ENCODE data around the gene COASY.
A peak's percentile ranks its signal among the peaks of the same experiment; 100 is the strongest.

COASY gene

GRCh38 chr17:42560246-42560645 is 1.7 kb upstream of the COASY start:
- H3K4me1 ChIP-seq (ENCODE audit: control insufficient read depth, insufficient read depth, low read length), result peaks cover 42% of the 10 kb centered on the region

GRCh38 chr17:42562388-42563142 is 617 bp downstream of the COASY start:
- Histone ChIP-seq H3K4me3 (ENCODE audit: low read length) (peak overlapping the region; percentile 53), H3K36me3 (ENCODE audit: control insufficient read depth, insufficient read depth, low read length) (peaks cover 9% of the 10 kb centered on the region), H3K27me3 (ENCODE audit: control insufficient read depth, insufficient read depth, low read length) (no peaks in the 10 kb centered on the region), H3K9ac (ENCODE audit: low read length) (peak overlapping the region; percentile 84), H3K4me1 (ENCODE audit: control insufficient read depth, insufficient read depth, low read length) (peaks cover 47% of the 10 kb centered on the region), H3K9me3 (ENCODE audit: control insufficient read depth, low read length) (no peaks in the 10 kb centered on the region)

More at GRCh38 chr17:42560246-42560645, 1.7 kb upstream of the COASY start:
- H3K9ac ChIP-seq (ENCODE audit: low read length), result peak overlapping the region; percentile 15
- no peak overlapping the region for H3K4me3 ChIP-seq (ENCODE audit: low read length)
- H3K9me3 ChIP-seq (ENCODE audit: control insufficient read depth, low read length), result no peaks in the 10 kb centered on the region
- H3K27me3 ChIP-seq (ENCODE audit: control insufficient read depth, insufficient read depth, low read length), result no peaks in the 10 kb centered on the region
- peaks cover 9% of the 10 kb centered on the region for H3K36me3 ChIP-seq (ENCODE audit: control insufficient read depth, insufficient read depth, low read length)

- H3K9me3 ChIP-seq (ENCODE audit: control insufficient read depth, low read length), result no peaks in the 10 kb centered on the region
- peak overlapping the region; percentile 53 for H3K4me3 ChIP-seq (ENCODE audit: low read length)
- peak overlapping the region; percentile 84 for H3K9ac ChIP-seq (ENCODE audit: low read length)
- peaks cover 9% of the 10 kb centered on the region for H3K36me3 ChIP-seq (ENCODE audit: control insufficient read depth, insufficient read depth, low read length)
- H3K4me1 ChIP-seq (ENCODE audit: control insufficient read depth, insufficient read depth, low read length), result peaks cover 52% of the 10 kb centered on the region
- no peaks in the 10 kb centered on the region for H3K27me3 ChIP-seq (ENCODE audit: control insufficient read depth, insufficient read depth, low read length)
Observed at GRCh38 chr17:42563143-42563509, 1.2 kb downstream of the COASY start.

GRCh38 chr17:42563543-42563942 is 1.6 kb downstream of the COASY start:
- Histone ChIP-seq H3K9ac (ENCODE audit: low read length) (peak overlapping the region; percentile 84), H3K4me3 (ENCODE audit: low read length) (no peak overlapping the region)

DNA sequence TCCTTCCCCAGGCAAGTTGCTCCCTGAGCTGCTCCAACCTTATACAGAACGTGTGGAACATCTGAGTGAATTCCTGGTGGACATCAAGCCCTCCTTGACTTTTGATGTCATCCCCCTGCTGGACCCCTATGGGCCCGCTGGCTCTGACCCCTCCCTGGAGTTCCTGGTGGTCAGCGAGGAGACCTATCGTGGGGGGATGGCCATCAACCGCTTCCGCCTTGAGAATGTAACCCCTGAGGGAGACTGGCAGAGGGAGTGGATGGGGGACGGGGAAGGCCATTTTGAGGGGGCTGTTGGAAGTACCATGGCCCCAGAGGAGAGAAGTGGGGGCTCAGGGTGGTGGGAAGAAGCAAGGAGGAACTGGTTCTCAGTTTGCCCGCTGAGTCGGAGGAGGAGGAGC is 2.0 kb downstream of the COASY start:
- H3K36me3 ChIP-seq (ENCODE audit: control insufficient read depth, insufficient read depth, low read length), result peaks cover 17% of the 10 kb centered on the region
- peak overlapping the region; percentile 84 for H3K9ac ChIP-seq (ENCODE audit: low read length)
- no peaks in the 10 kb centered on the region for H3K27me3 ChIP-seq (ENCODE audit: control insufficient read depth, insufficient read depth, low read length)
- H3K4me1 ChIP-seq (ENCODE audit: control insufficient read depth, insufficient read depth, low read length), result peaks cover 54% of the 10 kb centered on the region
- no peaks in the 10 kb centered on the region for H3K9me3 ChIP-seq (ENCODE audit: control insufficient read depth, low read length)
- H3K4me3 ChIP-seq (ENCODE audit: low read length), result no peak overlapping the region

More at GRCh38 chr17:42563543-42563942, 1.6 kb downstream of the COASY start:
- H3K4me1 ChIP-seq (ENCODE audit: control insufficient read depth, insufficient read depth, low read length), result peaks cover 54% of the 10 kb centered on the region
- peaks cover 13% of the 10 kb centered on the region for H3K36me3 ChIP-seq (ENCODE audit: control insufficient read depth, insufficient read depth, low read length)
- H3K27me3 ChIP-seq (ENCODE audit: control insufficient read depth, insufficient read depth, low read length), result no peaks in the 10 kb centered on the region
- H3K9me3 ChIP-seq (ENCODE audit: control insufficient read depth, low read length), result no peaks in the 10 kb centered on the region

- H3K4me1 ChIP-seq (ENCODE audit: control insufficient read depth, insufficient read depth, low read length), result peaks cover 52% of the 10 kb centered on the region
- peaks cover 27% of the 10 kb centered on the region for H3K36me3 ChIP-seq (ENCODE audit: control insufficient read depth, insufficient read depth, low read length)
- H3K4me3 ChIP-seq (ENCODE audit: low read length), result no peak overlapping the region
- no peaks in the 10 kb centered on the region for H3K27me3 ChIP-seq (ENCODE audit: control insufficient read depth, insufficient read depth, low read length)
- no peaks in the 10 kb centered on the region for H3K9me3 ChIP-seq (ENCODE audit: control insufficient read depth, low read length)
- H3K9ac ChIP-seq (ENCODE audit: low read length), result peak overlapping the region; percentile 13
Observed at GRCh38 chr17:42564815-42565522, 3.0 kb downstream of the COASY start.

DNA sequence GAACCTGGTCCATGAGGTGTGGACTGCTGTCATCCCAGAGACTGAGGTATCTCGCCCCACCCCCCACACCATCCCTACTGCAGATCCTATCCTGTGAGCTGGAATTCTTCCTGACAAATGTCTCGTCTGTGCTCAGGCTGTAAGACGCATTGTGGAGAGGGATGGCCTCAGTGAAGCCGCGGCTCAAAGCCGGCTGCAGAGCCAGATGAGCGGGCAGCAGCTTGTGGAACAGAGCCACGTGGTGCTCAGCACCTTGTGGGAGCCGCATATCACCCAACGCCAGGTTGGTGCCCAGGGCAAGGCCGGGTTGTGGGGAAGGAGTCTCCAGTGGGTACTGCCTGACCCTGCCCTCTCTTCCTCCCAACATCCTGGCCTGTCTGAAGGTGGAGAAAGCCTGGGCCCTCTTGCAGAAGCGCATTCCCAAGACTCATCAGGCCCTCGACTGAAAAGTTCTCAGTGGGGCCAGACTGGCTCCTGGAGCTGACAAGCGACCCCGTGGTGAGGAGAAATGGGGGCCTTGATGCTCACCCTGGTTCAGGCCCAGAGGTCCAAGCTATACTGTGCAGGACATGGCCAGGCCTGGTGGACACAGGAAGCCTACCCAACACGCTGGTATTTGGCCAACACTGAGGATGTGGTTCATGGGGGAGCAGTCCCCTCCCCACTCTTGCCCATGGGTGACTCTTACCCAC is 3.7 kb downstream of the COASY start:
- peaks cover 31% of the 10 kb centered on the region for H3K36me3 ChIP-seq (ENCODE audit: control insufficient read depth, insufficient read depth, low read length)
- peaks cover 56% of the 10 kb centered on the region for H3K4me1 ChIP-seq (ENCODE audit: control insufficient read depth, insufficient read depth, low read length)
- H3K27me3 ChIP-seq (ENCODE audit: control insufficient read depth, insufficient read depth, low read length), result no peaks in the 10 kb centered on the region
- no peak overlapping the region for H3K4me3 ChIP-seq (ENCODE audit: low read length)
- H3K9ac ChIP-seq (ENCODE audit: low read length), result peak overlapping the region; percentile 83
- no peaks in the 10 kb centered on the region for H3K9me3 ChIP-seq (ENCODE audit: control insufficient read depth, low read length)

- Histone ChIP-seq H3K4me1 (ENCODE audit: control insufficient read depth, insufficient read depth, low read length) (peaks cover 60% of the 10 kb centered on the region), H3K9ac (ENCODE audit: low read length) (peak overlapping the region; percentile 83), H3K36me3 (ENCODE audit: control insufficient read depth, insufficient read depth, low read length) (peaks cover 31% of the 10 kb centered on the region)
Observed at GRCh38 chr17:42566215-42566882, 4.4 kb downstream of the COASY start.

GRCh38 chr17:42566883-42567573 is 5.1 kb downstream of the COASY start, which contains the start of gene MLX:
Gene MLX, plus strand, starts transcription at chr17:42567100. Its CDS starts 25 bp downstream, at chr17:42567125.
- H3K36me3 ChIP-seq (ENCODE audit: control insufficient read depth, insufficient read depth, low read length), result peaks cover 33% of the 10 kb centered on the region
- H3K27me3 ChIP-seq (ENCODE audit: control insufficient read depth, insufficient read depth, low read length), result no peaks in the 10 kb centered on the region
- peaks cover 63% of the 10 kb centered on the region for H3K4me1 ChIP-seq (ENCODE audit: control insufficient read depth, insufficient read depth, low read length)
- H3K9me3 ChIP-seq (ENCODE audit: control insufficient read depth, low read length), result no peaks in the 10 kb centered on the region
- peak within 1 kb of the TSS; percentile 96 for H3K4me3 ChIP-seq (ENCODE audit: low read length)
- peak within 1 kb of the TSS; percentile 83 for H3K9ac ChIP-seq (ENCODE audit: low read length)

More at GRCh38 chr17:42566215-42566882, 4.4 kb downstream of the COASY start:
- H3K27me3 ChIP-seq (ENCODE audit: control insufficient read depth, insufficient read depth, low read length), result no peaks in the 10 kb centered on the region
- peak overlapping the region; percentile 96 for H3K4me3 ChIP-seq (ENCODE audit: low read length)
- H3K9me3 ChIP-seq (ENCODE audit: control insufficient read depth, low read length), result no peaks in the 10 kb centered on the region

DNA sequence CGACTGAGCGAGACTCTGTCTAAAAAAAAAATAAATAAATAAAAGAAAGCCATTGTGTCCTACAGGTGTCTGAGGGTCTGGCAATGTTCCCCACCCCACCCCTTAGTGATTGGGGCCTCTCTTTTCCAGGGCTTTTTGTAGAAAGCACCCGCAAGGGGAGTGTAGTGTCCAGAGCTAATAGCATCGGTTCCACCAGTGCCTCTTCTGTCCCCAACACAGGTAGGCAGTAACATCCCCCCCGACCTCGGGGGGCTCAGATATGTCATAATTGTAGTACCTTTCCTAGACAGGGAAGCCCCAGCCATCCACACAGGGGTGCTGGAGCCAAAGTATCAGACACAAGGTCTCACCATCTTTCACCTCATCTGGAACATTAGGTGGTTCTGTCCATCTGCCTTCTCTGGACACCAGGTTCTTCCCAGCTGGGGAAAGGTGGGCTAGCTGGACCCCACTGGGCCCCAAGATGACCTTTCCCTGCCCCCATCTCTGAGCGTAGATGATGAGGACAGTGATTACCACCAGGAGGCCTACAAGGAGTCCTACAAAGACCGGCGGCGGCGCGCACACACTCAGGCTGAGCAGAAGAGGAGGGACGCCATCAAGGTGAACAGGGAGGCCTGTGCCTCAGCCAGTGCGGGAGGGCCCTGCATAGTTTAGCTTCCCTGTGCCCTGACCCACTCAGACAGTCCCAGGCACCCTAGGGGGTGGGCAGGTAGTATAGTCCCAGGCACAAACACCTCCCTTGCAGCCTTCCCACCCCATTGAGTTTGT is 6.6 kb downstream of the COASY start:
- peaks cover 45% of the 10 kb centered on the region for H3K36me3 ChIP-seq (ENCODE audit: control insufficient read depth, insufficient read depth, low read length)
- peak overlapping the region; percentile 17 for H3K9ac ChIP-seq (ENCODE audit: low read length)
- H3K9me3 ChIP-seq (ENCODE audit: control insufficient read depth, low read length), result no peaks in the 10 kb centered on the region
- H3K4me3 ChIP-seq (ENCODE audit: low read length), result no peak overlapping the region
- H3K27me3 ChIP-seq (ENCODE audit: control insufficient read depth, insufficient read depth, low read length), result no peaks in the 10 kb centered on the region
- peaks cover 57% of the 10 kb centered on the region for H3K4me1 ChIP-seq (ENCODE audit: control insufficient read depth, insufficient read depth, low read length)

Data from mucosa of stomach (tissue), 1 donor.